Spleen (tissue), 7 donors: ENCODE measurements around the gene ARL4D.

ENCODE experiments used
- POLR2A ChIP-seq, 3 donors: fragments of 450-650 bp; IDR thresholded peaks; one replicate each; pipeline ENCODE4 v1.5.1; 2017; ENCODE audit warnings: antibody characterized with exemption in 3 of 3, mild to moderate bottlenecking in 1 of 3
- POLR2AphosphoS5 ChIP-seq, 3 donors: sonication (generic); formaldehyde crosslinking; IDR thresholded peaks; one replicate each; pipeline ENCODE4 v1.5.1; 2017; ENCODE audit warnings: antibody characterized with exemption in 3 of 3
- TF ChIP-seq, protein P1 (sequence below), 11 experiments: fragments of 200-600 bp in 7 of 11; fragments of 450-650 bp in 4 of 11; sonication (generic) in 4 of 11; IDR thresholded peaks in 8 of 11; conservative IDR thresholded peaks in 3 of 11; 1 replicate in 7 of 11; 2 replicates in 4 of 11; pipeline versions ENCODE4 v1.4.0 to v1.8.0; 2016 to 2021; ENCODE audit warnings: antibody characterized with exemption in 11 of 11, inconsistent platforms in 4 of 11, mild to moderate bottlenecking in 1 of 11
- donor health status: DM: no; HTN: no; CAD: no; lungs with moderate emphysema.
- donor health status: DM: no; HTN: no; CAD: no.
- donor health status: DM: no; HTN: no; CAD: no.

GRCh38 chr17:43381204-43381603 is 17.6 kb upstream of the ARL4D start:
- TF ChIP-seq POLR2A (IDR thresholded peaks at IDR 0.05) (no peak), POLR2AphosphoS5 (IDR thresholded peaks at IDR 0.05) (no peak)
- TF ChIP-seq, protein P1, sequence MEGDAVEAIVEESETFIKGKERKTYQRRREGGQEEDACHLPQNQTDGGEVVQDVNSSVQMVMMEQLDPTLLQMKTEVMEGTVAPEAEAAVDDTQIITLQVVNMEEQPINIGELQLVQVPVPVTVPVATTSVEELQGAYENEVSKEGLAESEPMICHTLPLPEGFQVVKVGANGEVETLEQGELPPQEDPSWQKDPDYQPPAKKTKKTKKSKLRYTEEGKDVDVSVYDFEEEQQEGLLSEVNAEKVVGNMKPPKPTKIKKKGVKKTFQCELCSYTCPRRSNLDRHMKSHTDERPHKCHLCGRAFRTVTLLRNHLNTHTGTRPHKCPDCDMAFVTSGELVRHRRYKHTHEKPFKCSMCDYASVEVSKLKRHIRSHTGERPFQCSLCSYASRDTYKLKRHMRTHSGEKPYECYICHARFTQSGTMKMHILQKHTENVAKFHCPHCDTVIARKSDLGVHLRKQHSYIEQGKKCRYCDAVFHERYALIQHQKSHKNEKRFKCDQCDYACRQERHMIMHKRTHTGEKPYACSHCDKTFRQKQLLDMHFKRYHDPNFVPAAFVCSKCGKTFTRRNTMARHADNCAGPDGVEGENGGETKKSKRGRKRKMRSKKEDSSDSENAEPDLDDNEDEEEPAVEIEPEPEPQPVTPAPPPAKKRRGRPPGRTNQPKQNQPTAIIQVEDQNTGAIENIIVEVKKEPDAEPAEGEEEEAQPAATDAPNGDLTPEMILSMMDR (IDR thresholded peaks at IDR 0.05 in 8 of 11, conservative IDR thresholded peaks at IDR 0.05 in 3 of 11), result no peak
